H9 (cell line): ENCODE results near the gene TRIM40. TPM values are rescaled to one million over a fixed set of nuclear protein-coding genes. Genes with fewer than 3 reads are reported as not detected.

Experiments used
- DNase-seq: peaks from one replicate; pipeline ENCODE4 v3.0.0-alpha.2; 2017
- H2AFZ ChIP-seq: one replicate; pipeline ENCODE4 v1.6.1; 2013; ENCODE audit warnings: mild to moderate bottlenecking, low read length, control low read depth, moderate library complexity
- H2AK5ac ChIP-seq: 2 replicates; pipeline ENCODE4 v1.6.1; 2013; ENCODE audit warnings: low read length, control low read depth, mixed read lengths; ENCODE audit not compliant: insufficient read length
- H2BK120ac ChIP-seq: one replicate; pipeline ENCODE4 v1.6.1; 2013; ENCODE audit warnings: low read depth, mild to moderate bottlenecking, low read length, control low read depth, inconsistent platforms; ENCODE audit not compliant: poor library complexity, severe bottlenecking
- H2BK12ac ChIP-seq: 2 replicates; pipeline ENCODE4 v1.6.1; 2013; ENCODE audit warnings: low read length, control low read depth, mixed read lengths, low read depth; ENCODE audit not compliant: insufficient read length
- H2BK15ac ChIP-seq: 2 replicates; pipeline ENCODE4 v1.6.1; 2013; ENCODE audit warnings: low read depth, low read length, control low read depth
- H2BK20ac ChIP-seq: one replicate; pipeline ENCODE4 v1.6.1; 2013; ENCODE audit warnings: low read depth, mild to moderate bottlenecking, low read length, control low read depth, inconsistent platforms; ENCODE audit not compliant: poor library complexity, severe bottlenecking
- H2BK5ac ChIP-seq: 2 replicates; pipeline ENCODE4 v1.6.1; 2013; ENCODE audit warnings: low read length, control low read depth, mixed read lengths; ENCODE audit not compliant: insufficient read length
- H3K14ac ChIP-seq: 2 replicates; pipeline ENCODE4 v1.6.1; 2013; ENCODE audit warnings: low read length, control low read depth; ENCODE audit not compliant: insufficient read depth
- H3K18ac ChIP-seq: 2 replicates; pipeline ENCODE4 v1.6.1; 2013; ENCODE audit warnings: low read depth, mild to moderate bottlenecking, mixed read lengths, low read length, control low read depth; ENCODE audit not compliant: insufficient read length
- H3K23ac ChIP-seq: 2 replicates; pipeline ENCODE4 v1.6.1; 2013; ENCODE audit warnings: low read length, control low read depth, mixed read lengths, low read depth; ENCODE audit not compliant: insufficient read length
- H3K23me2 ChIP-seq: 2 replicates; pipeline ENCODE4 v1.6.1; 2013; ENCODE audit warnings: low read depth, mild to moderate bottlenecking, mixed read lengths, low read length, control low read depth; ENCODE audit not compliant: insufficient read length, poor library complexity, severe bottlenecking
- H3K27ac ChIP-seq: 2 replicates; pipeline ENCODE4 v1.5.1; 2013; ENCODE audit warnings: low read length, control low read depth, mixed read lengths, low read depth; ENCODE audit not compliant: insufficient read length
- H3K27me3 ChIP-seq: 2 replicates; pipeline ENCODE4 v1.6.1; 2013; ENCODE audit warnings: low read length, control low read depth, inconsistent platforms; ENCODE audit not compliant: insufficient read depth
- H3K4ac ChIP-seq: 2 replicates; pipeline ENCODE4 v1.6.1; 2013; ENCODE audit warnings: low read depth, mild to moderate bottlenecking, control low read depth, inconsistent platforms, low read length, moderate library complexity
- H3K4me1 ChIP-seq: 2 replicates; pipeline ENCODE4 v1.6.1; 2013; ENCODE audit warnings: low read length, control low read depth, inconsistent platforms; ENCODE audit not compliant: insufficient read depth
- H3K4me2 ChIP-seq: 2 replicates; pipeline ENCODE4 v1.6.1; 2013; ENCODE audit warnings: low read length, control low read depth, mixed read lengths; ENCODE audit not compliant: insufficient read length, insufficient read depth
- H3K56ac ChIP-seq: 2 replicates; pipeline ENCODE4 v1.6.1; 2013; ENCODE audit warnings: low read depth, mild to moderate bottlenecking, mixed read lengths, low read length, control low read depth; ENCODE audit not compliant: insufficient read length
- H3K79me1 ChIP-seq: 2 replicates; pipeline ENCODE4 v1.6.1; 2013; ENCODE audit warnings: low read depth, mild to moderate bottlenecking, moderate library complexity, low read length, control low read depth, inconsistent platforms; ENCODE audit not compliant: insufficient read depth, poor library complexity, severe bottlenecking
- H3K79me2 ChIP-seq: 2 replicates; pipeline ENCODE4 v1.6.1; 2013; ENCODE audit warnings: low read length, control low read depth, inconsistent platforms; ENCODE audit not compliant: insufficient read depth
- H3K9ac ChIP-seq: 2 replicates; pipeline ENCODE4 v1.6.1; 2013; ENCODE audit warnings: low read length, control low read depth, mixed read lengths; ENCODE audit not compliant: insufficient read length; ENCODE audit errors: extremely low read depth
- H3K9me3 ChIP-seq: one replicate; pipeline ENCODE4 v1.6.1; 2013; ENCODE audit warnings: low read depth, low read length, inconsistent platforms; ENCODE audit not compliant: control insufficient read depth
- H3T11ph ChIP-seq: one replicate; pipeline ENCODE4 v1.6.1; 2013; ENCODE audit warnings: mild to moderate bottlenecking, low read length, control low read depth, inconsistent platforms
- H4K20me1 ChIP-seq: one replicate; pipeline ENCODE4 v1.6.1; 2013; ENCODE audit not compliant: control insufficient read depth, insufficient read length, insufficient read depth
- H4K5ac ChIP-seq: 2 replicates; pipeline ENCODE4 v1.6.1; 2013; ENCODE audit warnings: low read depth, mild to moderate bottlenecking, mixed read lengths, low read length, control low read depth; ENCODE audit not compliant: insufficient read length
- H4K8ac ChIP-seq: replicated peaks from 2 replicates; pipeline ENCODE4 v1.6.1; 2013; ENCODE audit warnings: low read length, control low read depth, mixed read lengths, low read depth; ENCODE audit not compliant: insufficient read length
- H4K91ac ChIP-seq: 2 replicates; pipeline ENCODE4 v1.6.1; 2013; ENCODE audit warnings: low read depth, mild to moderate bottlenecking, moderate library complexity, mixed read lengths, low read length, control low read depth; ENCODE audit not compliant: insufficient read length
- H3K27ac Mint-ChIP-seq, 3 experiments: 2 replicates in 2 of 3; 3 replicates in 1 of 3; pipeline ENCODE4 v1.8.0; 2020 to 2021; ENCODE audit warnings: mixed read lengths in 3 of 3, mild to moderate bottlenecking in 1 of 3, moderate library complexity in 1 of 3
- H3K27me3 Mint-ChIP-seq: 2 replicates; pipeline ENCODE4 v1.8.0; 2021; ENCODE audit warnings: low read depth, mild to moderate bottlenecking, moderate library complexity, mixed read lengths
- H3K36me3 Mint-ChIP-seq, 3 experiments: 2 replicates in 2 of 3; 3 replicates in 1 of 3; pipeline ENCODE4 v1.8.0; 2020 to 2021; ENCODE audit warnings: low read depth in 3 of 3, mixed read lengths in 3 of 3; ENCODE audit not compliant: insufficient read depth in 1 of 3
- H3K4me1 Mint-ChIP-seq, 2 experiments: 2 replicates each; pipeline ENCODE4 v1.8.0; 2020; ENCODE audit warnings: mixed read lengths in 2 of 2
- H3K4me3 Mint-ChIP-seq, 2 experiments: 2 replicates in 1 of 2; 3 replicates in 1 of 2; pipeline ENCODE4 v1.8.0; 2020 to 2021; ENCODE audit warnings: mild to moderate bottlenecking in 2 of 2, mixed read lengths in 2 of 2, moderate library complexity in 1 of 2
- H3K9me3 Mint-ChIP-seq, 2 experiments: 2 replicates in 1 of 2; 3 replicates in 1 of 2; pipeline ENCODE4 v1.8.0; 2020; ENCODE audit warnings: mild to moderate bottlenecking in 2 of 2, mixed read lengths in 2 of 2, moderate library complexity in 1 of 2
- CTCF ChIP-seq: fragments of 200-600 bp; sonication (generic); conservative IDR thresholded peaks from 3 replicates; pipeline ENCODE4 v1.8.0; 2021; ENCODE audit warnings: antibody characterized with exemption, mild to moderate bottlenecking
- WGBS: extraction: QIAGEN DNeasy Blood & Tissue Kit; methylation state at CpG from one replicate; pipeline ENCODE4 v1.1.7; 2013; ENCODE audit warnings: missing lambda C conversion rate, low lambda C conversion rate, mixed read lengths; ENCODE audit not compliant: insufficient read length; ENCODE audit errors: extremely low coverage; 5-methylcytosine and 5-hydroxymethylcytosine counted together
- total RNA-seq: library from RNA; stranded (reverse); gene quantifications from 2 replicates; pipeline ENCODE4 v1.2.1, GENCODE V29; 2021

Gene TRIM40
- total RNA-seq, 1 experiment from 2014 or later: not detected

- Histone ChIP-seq H3K27me3 (peaks cover 6% of the 10 kb centered on the region; the same call in 1 of the 2 replicates), H3K4ac (no peak overlapping the region), H3K9ac (no peak overlapping the region), H3K4me1 (no peaks in the 10 kb centered on the region; the same call in 1 of the 2 replicates), H3K79me2 (no peaks in the 10 kb centered on the region), H3K56ac (no peak overlapping the region), H4K8ac (no peak overlapping the region), H2BK20ac (no peak overlapping the region), H2BK12ac (no peak overlapping the region), H4K20me1 (no peaks in the 10 kb centered on the region), H3T11ph (no peak overlapping the region), H3K14ac (no peak overlapping the region), H2BK120ac (no peak overlapping the region), H3K9me3 (no peaks in the 10 kb centered on the region), H2BK15ac (no peak overlapping the region), H2AK5ac (no peak overlapping the region), H3K23ac (no peak overlapping the region), H3K23me2 (no peaks in the 10 kb centered on the region), H4K91ac (no peak overlapping the region), H3K18ac (no peak overlapping the region), H3K4me2 (no peak overlapping the region), H4K5ac (no peak overlapping the region), H2BK5ac (no peak overlapping the region), H2AFZ (no peak overlapping the region), H3K79me1 (no peaks in the 10 kb centered on the region), H3K27ac (no peak overlapping the region)
- WGBS: no CpG with 5 or more reads among the region's 5 CpGs
- Mint-ChIP-seq H3K27ac (no peak overlapping the region), H3K4me3 (no peak overlapping the region), H3K36me3 (no peaks in the 10 kb centered on the region), H3K9me3 (no peaks in the 10 kb centered on the region; a peak in 2 of 5 replicates), H3K27me3 (peaks cover 89% of the 10 kb centered on the region), H3K4me1 (peaks cover 9 to 12% of the 10 kb centered on the region in 2 experiments)
- DNase-seq: no peak
- no peak for TF ChIP-seq CTCF
These were observed 41.8 kb upstream of the TRIM40 start for GRCh38 chr6:30093951-30094661.
